ENCODE results near the gene CAMK2G.
"Not testable (repeated sequence)": the region's sequence is repeated elsewhere in the genome, so short reads cannot be mapped to it uniquely, and the experiment has no call there.

CAMK2G gene

DNA sequence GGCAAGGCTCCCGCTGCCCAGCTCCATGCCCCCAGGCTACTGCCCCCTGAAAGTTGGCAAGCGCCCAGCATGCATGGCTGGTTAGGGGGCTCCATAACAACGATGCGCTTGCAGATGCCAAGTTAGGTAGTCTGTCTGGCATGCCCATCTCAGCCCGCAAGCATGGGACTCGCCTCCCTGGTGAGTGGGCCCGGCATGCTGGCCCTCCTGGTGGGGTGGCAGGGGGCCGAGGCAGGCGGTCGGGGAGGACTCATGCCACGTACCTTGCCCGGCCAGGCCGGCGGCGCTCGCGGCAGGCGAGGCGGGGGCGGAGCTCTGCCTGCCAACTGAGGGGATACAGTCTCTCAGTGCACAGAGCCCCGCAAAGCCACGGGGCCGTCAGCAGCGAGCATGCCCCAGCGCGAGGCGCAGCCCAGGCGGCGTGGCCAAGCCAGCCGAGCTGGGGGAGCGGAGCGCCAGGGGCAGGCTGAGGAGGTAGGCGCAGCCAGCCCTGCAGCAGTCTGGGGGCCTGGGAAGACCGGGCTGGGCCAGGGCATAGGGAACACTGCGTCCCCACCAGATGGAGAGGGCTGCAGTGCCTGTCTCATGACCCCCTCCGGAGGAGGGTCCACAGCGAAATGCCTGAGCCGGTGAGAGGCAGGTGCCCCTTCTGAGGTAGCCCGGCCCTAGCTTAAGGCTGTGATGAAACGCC, 34.9 kb downstream of the CAMK2G start:
- H3K4me3 ChIP-seq (ENCODE audit: low read depth, low read length) = no peak overlapping the region
- no peak for DNase-seq (ENCODE audit: low read depth)
- no peak for TF ChIP-seq CTCF (IDR thresholded peaks at IDR 0.05; ENCODE audit: insufficient read depth, low read depth, low read length, missing control alignments)

GRCh38 chr10:73838827-73839226, 35.5 kb downstream of the CAMK2G start:
- no peak for DNase-seq (ENCODE audit: low read depth)
- TF ChIP-seq CTCF (IDR thresholded peaks at IDR 0.05; ENCODE audit: insufficient read depth, low read depth, low read length, missing control alignments) = no peak
- H3K4me3 ChIP-seq (ENCODE audit: low read depth, low read length) = no peak overlapping the region

GRCh38 chr10:73838008-73838567, 36.3 kb downstream of the CAMK2G start:
- TF ChIP-seq CTCF (IDR thresholded peaks at IDR 0.05; ENCODE audit: insufficient read depth, low read depth, low read length, missing control alignments) = no peak

GRCh38 chr10:73837072-73837471, 37.3 kb downstream of the CAMK2G start:
- no peak for TF ChIP-seq CTCF (IDR thresholded peaks at IDR 0.05; ENCODE audit: insufficient read depth, low read depth, low read length, missing control alignments)
- no peak for DNase-seq (ENCODE audit: low read depth)
- no peak overlapping the region for H3K4me3 ChIP-seq (ENCODE audit: low read depth, low read length)

More at GRCh38 chr10:73838008-73838567, 36.3 kb downstream of the CAMK2G start:
- no peak overlapping the region for H3K4me3 ChIP-seq (ENCODE audit: low read depth, low read length)
- no peak for DNase-seq (ENCODE audit: low read depth)

- no peak for DNase-seq (ENCODE audit: low read depth)
- TF ChIP-seq CTCF (IDR thresholded peaks at IDR 0.05; ENCODE audit: insufficient read depth, low read depth, low read length, missing control alignments) = no peak
- H3K4me3 ChIP-seq (ENCODE audit: low read depth, low read length) = no peak overlapping the region
Measured at GRCh38 chr10:73836427-73836980, 37.9 kb downstream of the CAMK2G start.

- DNase-seq (ENCODE audit: low read depth); H3K4me3 ChIP-seq (ENCODE audit: low read depth, low read length): not testable (repeated sequence)
Measured at GRCh38 chr10:73829090-73829489, 45.3 kb downstream of the CAMK2G start.

DNA sequence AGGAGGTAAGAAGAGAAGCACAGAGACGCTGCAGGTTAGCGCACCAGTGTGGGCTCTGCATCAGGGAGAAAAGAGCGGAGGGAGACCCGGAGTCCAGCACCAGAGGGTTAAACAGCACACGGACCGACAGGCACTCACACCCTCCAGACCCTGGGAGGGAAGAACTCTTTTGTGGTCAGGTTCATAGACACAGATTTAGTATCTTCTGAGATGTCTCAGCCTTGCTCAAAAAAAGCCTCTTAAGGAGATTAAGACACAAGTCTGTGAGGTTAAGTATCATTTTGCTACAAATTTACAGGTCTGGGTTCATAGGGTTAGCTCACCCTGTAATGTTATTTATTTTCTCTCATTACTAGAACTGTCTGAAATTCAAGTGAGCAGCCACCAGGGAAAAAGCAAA, 46.2 kb downstream of the CAMK2G start:
- DNase-seq (ENCODE audit: low read depth) = no peak
- no peak overlapping the region for H3K4me3 ChIP-seq (ENCODE audit: low read depth, low read length)
- TF ChIP-seq CTCF (IDR thresholded peaks at IDR 0.05; ENCODE audit: insufficient read depth, low read depth, low read length, missing control alignments) = no peak

Data from GM12865 (cell line).